Measurements from ENCODE around the gene MCUB.

DNA sequence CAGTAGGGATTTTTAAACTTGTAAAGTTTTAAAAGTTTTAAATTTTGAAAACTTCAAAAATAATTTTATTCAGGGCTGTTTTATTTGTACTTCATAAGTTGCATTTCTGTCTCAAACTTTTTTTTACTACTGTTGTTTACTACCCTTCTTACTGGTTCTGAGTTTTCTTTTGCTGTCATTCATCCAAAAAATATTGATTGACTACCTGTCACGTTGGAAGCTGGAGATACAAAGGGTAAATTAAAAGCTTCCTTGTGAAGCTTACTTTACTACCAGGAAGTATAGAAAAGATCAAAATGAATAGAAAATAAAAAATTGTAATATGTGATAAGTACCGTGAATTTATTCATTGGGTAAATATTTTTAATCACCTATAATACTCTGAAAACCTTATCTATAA is 49.4 kb upstream of the MCUB start:
- TF ChIP-seq, protein P1, sequence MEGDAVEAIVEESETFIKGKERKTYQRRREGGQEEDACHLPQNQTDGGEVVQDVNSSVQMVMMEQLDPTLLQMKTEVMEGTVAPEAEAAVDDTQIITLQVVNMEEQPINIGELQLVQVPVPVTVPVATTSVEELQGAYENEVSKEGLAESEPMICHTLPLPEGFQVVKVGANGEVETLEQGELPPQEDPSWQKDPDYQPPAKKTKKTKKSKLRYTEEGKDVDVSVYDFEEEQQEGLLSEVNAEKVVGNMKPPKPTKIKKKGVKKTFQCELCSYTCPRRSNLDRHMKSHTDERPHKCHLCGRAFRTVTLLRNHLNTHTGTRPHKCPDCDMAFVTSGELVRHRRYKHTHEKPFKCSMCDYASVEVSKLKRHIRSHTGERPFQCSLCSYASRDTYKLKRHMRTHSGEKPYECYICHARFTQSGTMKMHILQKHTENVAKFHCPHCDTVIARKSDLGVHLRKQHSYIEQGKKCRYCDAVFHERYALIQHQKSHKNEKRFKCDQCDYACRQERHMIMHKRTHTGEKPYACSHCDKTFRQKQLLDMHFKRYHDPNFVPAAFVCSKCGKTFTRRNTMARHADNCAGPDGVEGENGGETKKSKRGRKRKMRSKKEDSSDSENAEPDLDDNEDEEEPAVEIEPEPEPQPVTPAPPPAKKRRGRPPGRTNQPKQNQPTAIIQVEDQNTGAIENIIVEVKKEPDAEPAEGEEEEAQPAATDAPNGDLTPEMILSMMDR (IDR thresholded peaks at IDR 0.05) = no peak
- TF ChIP-seq POLR2A (IDR thresholded peaks at IDR 0.05) = no peak

All from testis (tissue), 2 donors.